Glutamatergic neuron (in vitro differentiated cells): ENCODE data around the gene FBP1. TPM values are rescaled to one million over a fixed set of nuclear protein-coding genes. Genes with fewer than 3 reads are reported as not detected.

Experiments
- DNase-seq: peaks from one replicate; pipeline ENCODE4 v3.0.0; 2022
- H3K27ac Mint-ChIP-seq: one replicate; pipeline ENCODE4 v1.8.0; 2020; ENCODE audit warnings: mild to moderate bottlenecking, mixed read lengths, inconsistent platforms; ENCODE audit not compliant: unreplicated experiment
- H3K27me3 Mint-ChIP-seq: one replicate; pipeline ENCODE4 v1.8.0; 2020; ENCODE audit warnings: mild to moderate bottlenecking, moderate library complexity, mixed read lengths, inconsistent platforms; ENCODE audit not compliant: unreplicated experiment
- H3K36me3 Mint-ChIP-seq: one replicate; pipeline ENCODE4 v1.8.0; 2020; ENCODE audit warnings: mild to moderate bottlenecking, mixed read lengths, inconsistent platforms; ENCODE audit not compliant: unreplicated experiment
- H3K4me1 Mint-ChIP-seq: one replicate; pipeline ENCODE4 v1.8.0; 2020; ENCODE audit warnings: mild to moderate bottlenecking, low read depth, mixed read lengths, inconsistent platforms; ENCODE audit not compliant: unreplicated experiment
- H3K4me3 Mint-ChIP-seq: one replicate; pipeline ENCODE4 v1.8.0; 2020; ENCODE audit warnings: mild to moderate bottlenecking, mixed read lengths, inconsistent platforms; ENCODE audit not compliant: unreplicated experiment
- H3K9me3 Mint-ChIP-seq: one replicate; pipeline ENCODE4 v1.8.0; 2020; ENCODE audit warnings: mild to moderate bottlenecking, moderate library complexity, mixed read lengths, inconsistent platforms; ENCODE audit not compliant: unreplicated experiment
- total RNA-seq: library from RNA; stranded (reverse); fragmentation: NEBNext Ultra II Directional; extraction: Animal tissue kit (Norgen Biotek cat#: 25700); gene quantifications from one replicate; pipeline ENCODE4 v1.2.1, GENCODE V29; 2021; ENCODE audit not compliant: unreplicated experiment
- TF ChIP-seq, protein P1 (sequence below): fragments of 200-600 bp; sonication (generic); IDR thresholded peaks from one replicate; pipeline ENCODE4 v1.5.0; 2021; ENCODE audit not compliant: partially characterized antibody, unreplicated experiment

FBP1 gene
- total RNA-seq, 1 donor from 2014 or later, result not detected

GRCh38 chr9:94656200-94656599 is 16.9 kb upstream of the FBP1 start:
- Mint-ChIP-seq H3K4me3 (no peak overlapping the region), H3K4me1 (peaks cover 25% of the 10 kb centered on the region), H3K27me3 (peaks cover 1% of the 10 kb centered on the region), H3K9me3 (no peaks in the 10 kb centered on the region), H3K36me3 (no peaks in the 10 kb centered on the region), H3K27ac (no peak overlapping the region)
- TF ChIP-seq, protein P1, sequence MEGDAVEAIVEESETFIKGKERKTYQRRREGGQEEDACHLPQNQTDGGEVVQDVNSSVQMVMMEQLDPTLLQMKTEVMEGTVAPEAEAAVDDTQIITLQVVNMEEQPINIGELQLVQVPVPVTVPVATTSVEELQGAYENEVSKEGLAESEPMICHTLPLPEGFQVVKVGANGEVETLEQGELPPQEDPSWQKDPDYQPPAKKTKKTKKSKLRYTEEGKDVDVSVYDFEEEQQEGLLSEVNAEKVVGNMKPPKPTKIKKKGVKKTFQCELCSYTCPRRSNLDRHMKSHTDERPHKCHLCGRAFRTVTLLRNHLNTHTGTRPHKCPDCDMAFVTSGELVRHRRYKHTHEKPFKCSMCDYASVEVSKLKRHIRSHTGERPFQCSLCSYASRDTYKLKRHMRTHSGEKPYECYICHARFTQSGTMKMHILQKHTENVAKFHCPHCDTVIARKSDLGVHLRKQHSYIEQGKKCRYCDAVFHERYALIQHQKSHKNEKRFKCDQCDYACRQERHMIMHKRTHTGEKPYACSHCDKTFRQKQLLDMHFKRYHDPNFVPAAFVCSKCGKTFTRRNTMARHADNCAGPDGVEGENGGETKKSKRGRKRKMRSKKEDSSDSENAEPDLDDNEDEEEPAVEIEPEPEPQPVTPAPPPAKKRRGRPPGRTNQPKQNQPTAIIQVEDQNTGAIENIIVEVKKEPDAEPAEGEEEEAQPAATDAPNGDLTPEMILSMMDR, result no peak
- no peak for DNase-seq

GRCh38 chr9:94655739-94656138 is 16.4 kb upstream of the FBP1 start:
- H3K36me3 Mint-ChIP-seq, result no peaks in the 10 kb centered on the region
- H3K27me3 Mint-ChIP-seq, result peaks cover 1% of the 10 kb centered on the region
- H3K4me3 Mint-ChIP-seq, result no peak overlapping the region
- no peak for DNase-seq
- H3K4me1 Mint-ChIP-seq, result peaks cover 27% of the 10 kb centered on the region
- no peaks in the 10 kb centered on the region for H3K9me3 Mint-ChIP-seq
- H3K27ac Mint-ChIP-seq, result no peak overlapping the region
- TF ChIP-seq, protein P1, result no peak

- TF ChIP-seq, protein P1, result no peak
- Mint-ChIP-seq H3K27ac (no peak overlapping the region), H3K9me3 (no peaks in the 10 kb centered on the region), H3K27me3 (peaks cover 1% of the 10 kb centered on the region), H3K4me1 (peaks cover 27% of the 10 kb centered on the region), H3K36me3 (no peaks in the 10 kb centered on the region), H3K4me3 (no peak overlapping the region)
- DNase-seq, result no peak
Observed at GRCh38 chr9:94654165-94654894, 15.0 kb upstream of the FBP1 start.

DNA sequence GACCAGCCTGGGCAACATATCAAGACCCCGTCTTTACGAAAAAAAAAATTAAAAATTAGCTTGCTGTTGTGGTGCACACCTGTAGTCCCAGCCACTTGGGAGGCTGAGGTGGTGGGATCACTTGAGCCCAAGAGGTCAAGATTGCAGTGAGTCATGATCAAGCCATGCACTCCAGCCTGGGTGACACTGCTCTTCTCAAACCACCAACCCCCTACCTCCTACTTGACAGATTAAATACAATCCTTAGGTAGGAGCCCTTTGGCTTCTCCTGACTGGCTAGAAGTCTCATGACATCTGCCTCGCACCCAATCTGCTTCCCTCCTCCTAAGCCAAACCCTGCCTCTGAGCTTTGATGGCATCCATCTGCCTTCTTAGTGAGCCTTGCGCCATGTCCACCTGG is 11.6 kb upstream of the FBP1 start:
- H3K4me1 Mint-ChIP-seq, result peaks cover 23% of the 10 kb centered on the region
- TF ChIP-seq, protein P1, result no peak
- H3K27me3 Mint-ChIP-seq, result peaks cover 1% of the 10 kb centered on the region
- DNase-seq, result no peak
- H3K9me3 Mint-ChIP-seq, result peaks cover 6% of the 10 kb centered on the region
- H3K27ac Mint-ChIP-seq, result no peak overlapping the region
- peaks cover 4% of the 10 kb centered on the region for H3K36me3 Mint-ChIP-seq
- H3K4me3 Mint-ChIP-seq, result no peak overlapping the region

DNA sequence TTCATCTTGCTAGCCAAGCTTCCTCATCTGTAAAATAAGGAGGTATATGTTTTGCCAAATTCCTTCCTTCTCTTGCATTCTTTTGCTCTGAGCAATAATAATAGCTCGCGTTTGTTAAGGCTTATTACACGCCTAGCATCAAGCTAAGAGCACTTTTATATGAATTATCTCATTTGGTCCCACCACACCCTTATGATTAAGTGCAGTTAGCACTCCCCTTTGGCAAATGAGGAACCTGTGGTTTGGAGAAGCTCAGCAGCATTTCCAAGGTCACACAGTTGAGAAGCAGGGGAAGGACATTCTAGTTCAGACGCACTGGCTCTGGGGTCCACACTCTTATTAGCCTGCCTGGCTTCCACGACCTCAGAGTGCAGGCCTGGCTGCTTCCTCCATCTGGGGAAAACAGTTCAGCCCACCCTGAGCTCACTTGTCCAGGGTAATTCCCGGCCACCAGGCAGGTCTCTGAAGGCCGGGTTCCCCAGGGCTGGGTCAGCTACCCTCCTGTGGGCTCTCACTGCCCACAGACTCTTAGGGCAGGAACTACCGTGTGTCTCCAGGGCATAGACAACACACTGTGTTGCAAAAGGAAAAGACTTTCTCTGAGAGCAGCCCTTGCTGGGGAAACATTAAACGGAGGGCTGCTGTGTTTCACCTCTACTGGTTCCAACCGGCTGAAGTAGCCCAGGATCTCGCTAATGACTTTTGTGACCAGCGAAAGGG is 9.9 kb upstream of the FBP1 start:
- DNase-seq, result no peak
- H3K27ac Mint-ChIP-seq, result no peak overlapping the region
- H3K27me3 Mint-ChIP-seq, result peaks cover 1% of the 10 kb centered on the region
- peaks cover 22% of the 10 kb centered on the region for H3K4me1 Mint-ChIP-seq
- H3K4me3 Mint-ChIP-seq, result no peak overlapping the region
- TF ChIP-seq, protein P1, result no peak
- peaks cover 6% of the 10 kb centered on the region for H3K9me3 Mint-ChIP-seq
- peaks cover 4% of the 10 kb centered on the region for H3K36me3 Mint-ChIP-seq
